GM12878 (cell line): ENCODE data around the gene THBS1. TPM values are rescaled to one million over a fixed set of nuclear protein-coding genes. Genes with fewer than 3 reads are reported as not detected.

Experiments
- ATAC-seq: fragments of 200-7000 bp; cut with Tn5 transposase; 3 replicates; pipeline ENCODE4 v1.9.1; 2020; ENCODE audit warnings: mild to moderate bottlenecking, moderate library complexity
- BruUV-seq: library from RNA; stranded (reverse); fragments of 400-500 nt; replicated peaks from 2 replicates; lab custom pipeline; 2021; lab: Mats Ljungman, UMichigan
- CTCF ChIA-PET: fragments of 300-600 bp; sonication (Branson Sonifier 250); formaldehyde crosslinking; extraction: SDS; loops from one replicate; lab custom pipeline; 2021; ENCODE audit warnings: inconsistent platforms; lab: Yijun Ruan, JAX
- POLR2A ChIA-PET: fragments of 350-600 bp; formaldehyde crosslinking; extraction: SDS; loops from one replicate; lab custom pipeline; 2021; ENCODE audit warnings: inconsistent platforms; lab: Charles Lee
- RAD21 ChIA-PET: fragments of 300-600 bp; sonication (Branson Sonifier 250); formaldehyde crosslinking; loops from one replicate; lab custom pipeline; 2023; ENCODE audit warnings: antibody characterized with exemption; ENCODE audit not compliant: unreplicated experiment; lab: Charles Lee
- SMC1A ChIA-PET: fragments of 300-600 bp; sonication (Branson Sonifier 250); formaldehyde crosslinking; loops from one replicate; lab custom pipeline; 2023; ENCODE audit not compliant: unreplicated experiment, uncharacterized antibody; lab: Charles Lee
- DNase-seq: peaks from one replicate; pipeline ENCODE4 v3.0.0-alpha.2; 2011; ENCODE audit warnings: low read depth, low spot score
- FAIRE-seq: peaks from 3 replicates; lab custom pipeline; 2011; peaks lifted over from hg19 to GRCh38; lab: Jason Lieb, UNC
- H2AFZ ChIP-seq: 2 replicates; pipeline ENCODE4 v1.6.0; 2011; ENCODE audit warnings: low read depth, low read length, control low read depth; ENCODE audit not compliant: control insufficient read depth
- H3K27ac ChIP-seq: 2 replicates; pipeline ENCODE4 v1.5.1; 2011; ENCODE audit warnings: control low read depth; ENCODE audit not compliant: control insufficient read depth, insufficient read depth
- H3K27me3 ChIP-seq, 2 experiments: replicated peaks in 1 of 2; 2 replicates each; pipeline versions ENCODE4 v1.6.0 to v1.6.1; 2011; ENCODE audit warnings: low read length in 1 of 2; ENCODE audit not compliant: control insufficient read depth in 2 of 2, insufficient read depth in 2 of 2
- H3K36me3 ChIP-seq, 2 experiments: 2 replicates each; pipeline ENCODE4 v1.5.1; 2011; ENCODE audit warnings: low read length in 1 of 2; ENCODE audit not compliant: control insufficient read depth in 2 of 2, insufficient read depth in 2 of 2
- H3K4me1 ChIP-seq: 2 replicates; pipeline ENCODE4 v1.6.1; 2011; ENCODE audit warnings: mild to moderate bottlenecking, low read length, moderate library complexity, mixed read lengths; ENCODE audit not compliant: control insufficient read depth, insufficient read depth
- H3K4me2 ChIP-seq: 2 replicates; pipeline ENCODE4 v1.6.0; 2011; ENCODE audit warnings: control low read depth; ENCODE audit not compliant: control insufficient read depth, insufficient read depth
- H3K4me3 ChIP-seq: fragments of 200-600 bp; sonication (generic); 2 replicates; pipeline ENCODE4 v1.5.1; 2016
- H3K79me2 ChIP-seq: 2 replicates; pipeline ENCODE4 v1.6.0; 2011; ENCODE audit warnings: low read length; ENCODE audit not compliant: control insufficient read depth, insufficient read depth
- H3K9ac ChIP-seq: 2 replicates; pipeline ENCODE4 v1.8.0; 2011; ENCODE audit warnings: low read length, control low read depth, mixed read lengths; ENCODE audit not compliant: control insufficient read depth, insufficient read depth
- H3K9me3 ChIP-seq: replicated peaks from 3 replicates; pipeline ENCODE4 v1.5.1; 2011; ENCODE audit warnings: mild to moderate bottlenecking, low read length; ENCODE audit not compliant: control insufficient read depth, insufficient read depth
- H4K20me1 ChIP-seq: 2 replicates; pipeline ENCODE4 v1.6.0; 2011; ENCODE audit not compliant: control insufficient read depth, insufficient read depth
- EGR1 ChIP-seq, 2 experiments: IDR thresholded peaks; 1 replicate in 1 of 2; 2 replicates in 1 of 2; pipeline ENCODE4 v1.6.1; 2011 to 2012; ENCODE audit warnings: low read depth in 2 of 2, low read length in 2 of 2, borderline replicate concordance in 1 of 2, mild to moderate bottlenecking in 1 of 2, moderate library complexity in 1 of 2
- FOXK2 ChIP-seq: fragments of 450-650 bp; IDR thresholded peaks from 2 replicates; pipeline ENCODE4 v1.6.1; 2017; ENCODE audit warnings: mild to moderate bottlenecking, moderate library complexity
- MYC ChIP-seq: IDR thresholded peaks from 2 replicates; pipeline ENCODE4 v1.6.1; 2011; ENCODE audit warnings: mild to moderate bottlenecking, low read length, moderate library complexity, inconsistent platforms; ENCODE audit not compliant: insufficient read depth, insufficient replicate concordance, insufficient read length, severe bottlenecking
- NFIC ChIP-seq: IDR thresholded peaks from 2 replicates; pipeline ENCODE4 v1.6.1; 2012; ENCODE audit warnings: low read depth, mild to moderate bottlenecking, inconsistent platforms, low read length, moderate library complexity
- PML ChIP-seq: IDR thresholded peaks from 2 replicates; pipeline ENCODE4 v1.6.1; 2012; ENCODE audit warnings: low read length, inconsistent platforms
- POLR2AphosphoS5 ChIP-seq: IDR thresholded peaks from 2 replicates; pipeline ENCODE4 v1.6.1; 2011; ENCODE audit warnings: mild to moderate bottlenecking, low read length, inconsistent platforms
- SP1 ChIP-seq: IDR thresholded peaks from one replicate; pipeline ENCODE4 v1.6.1; 2011; ENCODE audit warnings: low read depth, low read length
- SPI1 ChIP-seq: IDR thresholded peaks from 2 replicates; pipeline ENCODE4 v1.6.1; 2011; ENCODE audit warnings: low read depth, mild to moderate bottlenecking, low read length, moderate library complexity, borderline replicate concordance; ENCODE audit not compliant: insufficient read depth
- SREBF1 ChIP-seq: IDR thresholded peaks from 2 replicates; pipeline ENCODE4 v1.6.1; 2012; ENCODE audit warnings: mild to moderate bottlenecking, low read length
- YBX1 ChIP-seq: fragments of 450-650 bp; IDR thresholded peaks from 2 replicates; pipeline ENCODE4 v1.6.1; 2016; ENCODE audit warnings: antibody characterized with exemption
- in situ Hi-C: fragments of 300-500 bp; cut with MboI; formaldehyde crosslinking; loops from 9 replicates; pipeline ENCODE4 v1.14.3; 2018; ENCODE audit warnings: mixed read lengths
- intact Hi-C: fragments of 100-400 bp; cut with micrococcal nuclease; formaldehyde crosslinking; loops from one replicate; pipeline ENCODE4 v1.14.2; 2022; ENCODE audit not compliant: unreplicated experiment
- polyA plus RNA-seq, 11 experiments: library from polyadenylated mRNA; depleted of rRNA in 4 of 11; unstranded in 6 of 11; stranded (reverse) in 5 of 11; fragments of >200 nt; fragmentation: Nextera tagmentation in 4 of 11; fragmentation: Illumina TruSeq in 1 of 11; extraction: Ambion mirVana in 4 of 11; extraction: Trizol in 1 of 11; gene quantifications; 1 replicate in 1 of 11; 2 replicates in 10 of 11; pipeline versions ENCODE4 v1.2.1 to v1.2.3, GENCODE V29; 2011 to 2016; ENCODE audit warnings: inconsistent platforms in 2 of 11, missing spikeins in 2 of 11, low read depth in 1 of 11
- total RNA-seq, 4 experiments: library from RNA; depleted of rRNA in 3 of 4; stranded (reverse); fragments of >200 nt in 3 of 4; fragmentation: Illumina TruSeq in 1 of 4; extraction: Trizol in 1 of 4; gene quantifications; 2 replicates each; pipeline versions ENCODE4 v1.2.1 to v1.2.3, GENCODE V29; 2013 to 2021
- TF ChIP-seq, protein P1 (sequence below): fragments of 450-650 bp; IDR thresholded peaks from 2 replicates; pipeline ENCODE4 v1.6.1; 2016; ENCODE audit warnings: mild to moderate bottlenecking, moderate library complexity, borderline replicate concordance
- TF ChIP-seq, protein P2 (sequence below): IDR thresholded peaks from 2 replicates; pipeline ENCODE4 v1.6.1; 2011; ENCODE audit warnings: mild to moderate bottlenecking, low read depth, low read length, moderate library complexity; ENCODE audit not compliant: insufficient replicate concordance
- TF ChIP-seq, protein P3 (sequence below): fragments of 450-650 bp; IDR thresholded peaks from 2 replicates; pipeline ENCODE4 v1.6.1; 2017; ENCODE audit warnings: antibody characterized with exemption, mild to moderate bottlenecking, moderate library complexity

Gene THBS1
- total and polyA plus RNA-seq, 10 of the 15 experiments (the other 5 are each of a cell fraction or from before 2014, with no cell fraction given): under 0.01 to 1.5 (median 0.23) TPM; not detected in 3

DNA sequence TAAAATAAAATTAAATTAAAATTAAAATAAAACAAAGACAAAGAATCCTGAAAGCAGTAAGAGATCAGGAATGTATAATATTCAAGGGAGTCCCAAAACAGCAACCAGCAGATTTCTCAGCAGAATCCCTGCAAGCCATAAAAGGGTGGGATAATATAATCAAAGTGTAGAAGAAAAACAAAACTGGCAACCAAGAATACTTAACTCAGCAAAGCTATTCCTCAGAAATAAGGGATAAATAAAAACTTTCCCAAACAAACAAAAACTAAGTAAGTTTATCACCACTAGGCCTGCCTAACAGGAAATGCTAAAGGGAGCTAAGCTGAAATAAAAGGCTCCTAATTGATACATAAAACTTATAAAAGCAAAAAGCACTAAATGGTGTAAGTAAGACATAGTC lies 29.8 kb downstream of the THBS1 start:
- in situ Hi-C loops: no loop called here
- intact Hi-C loops: no loop called here
- no peak overlapping the region for H2AFZ ChIP-seq
- no peak overlapping the region for H3K27ac ChIP-seq
- H4K20me1 ChIP-seq: no peaks in the 10 kb centered on the region
- no peak overlapping the region for H3K4me2 ChIP-seq
- ATAC-seq (no peak), DNase-seq (no peak), FAIRE-seq (no peak)
- H3K9me3 ChIP-seq: peaks cover 5% of the 10 kb centered on the region; the same call in 2 of the 3 replicates
- H3K79me2 ChIP-seq: no peaks in the 10 kb centered on the region
- RAD21 ChIA-PET: interaction anchor here (2.3 kb wide), 1 partner anchor 12 kb away, joined by 6 read pairs; no protein-coding TSS in a partner anchor
- no TSS peak for BruUV-seq
- CTCF ChIA-PET: interaction anchor here (1.4 kb wide), 1 partner anchor 10 kb away, joined by 3 read pairs; no protein-coding TSS in a partner anchor
- no peaks in the 10 kb centered on the region for H3K36me3 ChIP-seq
- POLR2A ChIA-PET: interaction anchor here (0.7 kb wide), 1 partner anchor 34 kb away, joined by 3 read pairs; no protein-coding TSS in a partner anchor
- H3K27me3 ChIP-seq: peaks cover 0 to 2% of the 10 kb centered on the region in 2 experiments; a peak in 1 of 4 replicates
- H3K4me1 ChIP-seq: no peaks in the 10 kb centered on the region
- no peak overlapping the region for H3K9ac ChIP-seq
- SMC1A ChIA-PET: interaction anchor here (0.7 to 4.4 kb wide), 6 partner anchors 13 to 146 kb away, joined by 3 to 32 read pairs (median 4); no protein-coding TSS in a partner anchor
- H3K4me3 ChIP-seq: no peak overlapping the region
- TF ChIP-seq NFIC (no peak), EGR1 (IDR thresholded peaks at IDR 0.05; ENCODE audit: borderline replicate concordance in 1 of 2, low read depth in 2 of 2, low read length in 2 of 2) (no peak), SPI1 (no peak), POLR2AphosphoS5 (no peak), YBX1 (no peak), PML (no peak), FOXK2 (no peak), MYC (no peak), SP1 (no peak), SREBF1 (no peak)
- TF ChIP-seq, protein P1, sequence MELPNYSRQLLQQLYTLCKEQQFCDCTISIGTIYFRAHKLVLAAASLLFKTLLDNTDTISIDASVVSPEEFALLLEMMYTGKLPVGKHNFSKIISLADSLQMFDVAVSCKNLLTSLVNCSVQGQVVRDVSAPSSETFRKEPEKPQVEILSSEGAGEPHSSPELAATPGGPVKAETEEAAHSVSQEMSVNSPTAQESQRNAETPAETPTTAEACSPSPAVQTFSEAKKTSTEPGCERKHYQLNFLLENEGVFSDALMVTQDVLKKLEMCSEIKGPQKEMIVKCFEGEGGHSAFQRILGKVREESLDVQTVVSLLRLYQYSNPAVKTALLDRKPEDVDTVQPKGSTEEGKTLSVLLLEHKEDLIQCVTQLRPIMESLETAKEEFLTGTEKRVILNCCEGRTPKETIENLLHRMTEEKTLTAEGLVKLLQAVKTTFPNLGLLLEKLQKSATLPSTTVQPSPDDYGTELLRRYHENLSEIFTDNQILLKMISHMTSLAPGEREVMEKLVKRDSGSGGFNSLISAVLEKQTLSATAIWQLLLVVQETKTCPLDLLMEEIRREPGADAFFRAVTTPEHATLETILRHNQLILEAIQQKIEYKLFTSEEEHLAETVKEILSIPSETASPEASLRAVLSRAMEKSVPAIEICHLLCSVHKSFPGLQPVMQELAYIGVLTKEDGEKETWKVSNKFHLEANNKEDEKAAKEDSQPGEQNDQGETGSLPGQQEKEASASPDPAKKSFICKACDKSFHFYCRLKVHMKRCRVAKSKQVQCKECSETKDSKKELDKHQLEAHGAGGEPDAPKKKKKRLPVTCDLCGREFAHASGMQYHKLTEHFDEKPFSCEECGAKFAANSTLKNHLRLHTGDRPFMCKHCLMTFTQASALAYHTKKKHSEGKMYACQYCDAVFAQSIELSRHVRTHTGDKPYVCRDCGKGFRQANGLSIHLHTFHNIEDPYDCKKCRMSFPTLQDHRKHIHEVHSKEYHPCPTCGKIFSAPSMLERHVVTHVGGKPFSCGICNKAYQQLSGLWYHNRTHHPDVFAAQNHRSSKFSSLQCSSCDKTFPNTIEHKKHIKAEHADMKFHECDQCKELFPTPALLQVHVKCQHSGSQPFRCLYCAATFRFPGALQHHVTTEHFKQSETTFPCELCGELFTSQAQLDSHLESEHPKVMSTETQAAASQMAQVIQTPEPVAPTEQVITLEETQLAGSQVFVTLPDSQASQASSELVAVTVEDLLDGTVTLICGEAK: no peak
- TF ChIP-seq, protein P2, sequence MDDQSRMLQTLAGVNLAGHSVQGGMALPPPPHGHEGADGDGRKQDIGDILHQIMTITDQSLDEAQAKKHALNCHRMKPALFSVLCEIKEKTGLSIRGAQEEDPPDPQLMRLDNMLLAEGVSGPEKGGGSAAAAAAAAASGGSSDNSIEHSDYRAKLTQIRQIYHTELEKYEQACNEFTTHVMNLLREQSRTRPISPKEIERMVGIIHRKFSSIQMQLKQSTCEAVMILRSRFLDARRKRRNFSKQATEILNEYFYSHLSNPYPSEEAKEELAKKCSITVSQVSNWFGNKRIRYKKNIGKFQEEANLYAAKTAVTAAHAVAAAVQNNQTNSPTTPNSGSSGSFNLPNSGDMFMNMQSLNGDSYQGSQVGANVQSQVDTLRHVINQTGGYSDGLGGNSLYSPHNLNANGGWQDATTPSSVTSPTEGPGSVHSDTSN: no peak
- TF ChIP-seq, protein P3, sequence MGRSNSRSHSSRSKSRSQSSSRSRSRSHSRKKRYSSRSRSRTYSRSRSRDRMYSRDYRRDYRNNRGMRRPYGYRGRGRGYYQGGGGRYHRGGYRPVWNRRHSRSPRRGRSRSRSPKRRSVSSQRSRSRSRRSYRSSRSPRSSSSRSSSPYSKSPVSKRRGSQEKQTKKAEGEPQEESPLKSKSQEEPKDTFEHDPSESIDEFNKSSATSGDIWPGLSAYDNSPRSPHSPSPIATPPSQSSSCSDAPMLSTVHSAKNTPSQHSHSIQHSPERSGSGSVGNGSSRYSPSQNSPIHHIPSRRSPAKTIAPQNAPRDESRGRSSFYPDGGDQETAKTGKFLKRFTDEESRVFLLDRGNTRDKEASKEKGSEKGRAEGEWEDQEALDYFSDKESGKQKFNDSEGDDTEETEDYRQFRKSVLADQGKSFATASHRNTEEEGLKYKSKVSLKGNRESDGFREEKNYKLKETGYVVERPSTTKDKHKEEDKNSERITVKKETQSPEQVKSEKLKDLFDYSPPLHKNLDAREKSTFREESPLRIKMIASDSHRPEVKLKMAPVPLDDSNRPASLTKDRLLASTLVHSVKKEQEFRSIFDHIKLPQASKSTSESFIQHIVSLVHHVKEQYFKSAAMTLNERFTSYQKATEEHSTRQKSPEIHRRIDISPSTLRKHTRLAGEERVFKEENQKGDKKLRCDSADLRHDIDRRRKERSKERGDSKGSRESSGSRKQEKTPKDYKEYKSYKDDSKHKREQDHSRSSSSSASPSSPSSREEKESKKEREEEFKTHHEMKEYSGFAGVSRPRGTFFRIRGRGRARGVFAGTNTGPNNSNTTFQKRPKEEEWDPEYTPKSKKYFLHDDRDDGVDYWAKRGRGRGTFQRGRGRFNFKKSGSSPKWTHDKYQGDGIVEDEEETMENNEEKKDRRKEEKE: no peak
